ENCODE results near the gene SYNGR3. TPM values are rescaled to one million over a fixed set of nuclear protein-coding genes. Genes with fewer than 3 reads are reported as not detected.

SYNGR3 gene
- total and polyA plus RNA-seq, 9 donors = 0.42 to 4.0 (median 0.87) TPM

- Histone ChIP-seq H3K4me3 (no peak overlapping the region), H3K27ac (no peak overlapping the region), H3K36me3 (no peaks in the 10 kb centered on the region), H3K4me1 (ENCODE audit: insufficient read depth) (peaks cover 6% of the 10 kb centered on the region), H3K9me3 (no peaks in the 10 kb centered on the region), H3K27me3 (no peaks in the 10 kb centered on the region)
- intact Hi-C loops (cut with DNase I) = no loop called here
- DNase-seq = peak in 2 of 5 donors; percentile 20 to 40
- WGBS, 3 donors = 87 to 91% (median 91%) methylated on average over 26 to 27 of the region's 27 CpGs
- TF ChIP-seq EP300 (IDR thresholded peaks at IDR 0.05) (no peak), POLR2A (IDR thresholded peaks at IDR 0.05) (no peak), CTCF (IDR thresholded peaks at IDR 0.05) (no peak)
Observed at GRCh38 chr16:1998360-1998835, 8.6 kb downstream of the SYNGR3 start.

GRCh38 chr16:1998852-1999801, 9.4 kb downstream of the SYNGR3 start:
- TF ChIP-seq CTCF (IDR thresholded peaks at IDR 0.05) (no peak), POLR2A (IDR thresholded peaks at IDR 0.05) (no peak)
- peak in 2 of 5 donors; percentile 26 to 46 for DNase-seq
- Histone ChIP-seq H3K36me3 (no peaks in the 10 kb centered on the region), H3K4me1 (ENCODE audit: insufficient read depth) (peaks cover 9% of the 10 kb centered on the region), H3K27ac (no peak overlapping the region), H3K27me3 (no peaks in the 10 kb centered on the region), H3K4me3 (no peak overlapping the region), H3K9me3 (no peaks in the 10 kb centered on the region)
- 86 to 88% (median 87%) methylated on average over 30 to 39 of the region's 39 CpGs for WGBS, 3 donors
- intact Hi-C loops (cut with DNase I) = no loop called here

GRCh38 chr16:1999866-2000514, 10.2 kb downstream of the SYNGR3 start:
- no peaks in the 10 kb centered on the region for H3K27me3 ChIP-seq
- no peaks in the 10 kb centered on the region for H3K36me3 ChIP-seq
- no peak overlapping the region for H3K27ac ChIP-seq
- TF ChIP-seq EP300 (IDR thresholded peaks at IDR 0.05) (no peak), CTCF (IDR thresholded peaks at IDR 0.05) (no peak), POLR2A (IDR thresholded peaks at IDR 0.05) (no peak)
- H3K9me3 ChIP-seq = no peaks in the 10 kb centered on the region
- peak in 1 of 5 donors; percentile 40 for DNase-seq
- H3K4me1 ChIP-seq (ENCODE audit: insufficient read depth) = peaks cover 10% of the 10 kb centered on the region
- WGBS, 3 donors = 71 to 84% (median 72%) methylated on average over 27 to 28 of the region's 28 CpGs
- no peak overlapping the region for H3K4me3 ChIP-seq
- intact Hi-C loops (cut with DNase I) = no loop called here

- Histone ChIP-seq H3K4me1 (ENCODE audit: insufficient read depth) (peaks cover 10% of the 10 kb centered on the region), H3K36me3 (no peaks in the 10 kb centered on the region), H3K4me3 (no peak overlapping the region), H3K27me3 (no peaks in the 10 kb centered on the region), H3K27ac (no peak overlapping the region), H3K9me3 (no peaks in the 10 kb centered on the region)
- WGBS, 3 donors = 91 to 96% (median 96%) methylated on average over 19 of the region's 19 CpGs
- DNase-seq = no peak
- TF ChIP-seq CTCF (IDR thresholded peaks at IDR 0.05) (no peak), POLR2A (IDR thresholded peaks at IDR 0.05) (no peak), EP300 (IDR thresholded peaks at IDR 0.05) (no peak)
- intact Hi-C loops (cut with DNase I) = no loop called here
Observed at GRCh38 chr16:2001035-2001434, 11.3 kb downstream of the SYNGR3 start.
